ENCODE measurements around the gene ADARB1.

The ADARB1 gene

GRCh38 chr21:45149021-45149420 lies 74.6 kb downstream of the ADARB1 start:
- peaks cover 20% of the 10 kb centered on the region for H3K4me1 ChIP-seq (ENCODE audit: insufficient read depth, insufficient read length)
- no peak for DNase-seq (ENCODE audit: low read depth, low spot score)
- no peaks in the 10 kb centered on the region for H3K9me3 ChIP-seq (ENCODE audit: insufficient read depth, low read length)
- H3K27me3 ChIP-seq (ENCODE audit: insufficient read depth, insufficient read length), result no peaks in the 10 kb centered on the region
- peaks cover 23% of the 10 kb centered on the region for H3K36me3 ChIP-seq (ENCODE audit: insufficient read depth, insufficient read length, low read length)
- no peak overlapping the region for H3K9ac ChIP-seq (ENCODE audit: insufficient read length, low read depth)
- H3K4me3 ChIP-seq (ENCODE audit: insufficient read length, low read depth), result no peak overlapping the region
- TF ChIP-seq YY1 (IDR thresholded peaks at IDR 0.05; ENCODE audit: insufficient read depth, insufficient read length) (no peak), ZNF274 (IDR thresholded peaks at IDR 0.05; ENCODE audit: low read depth, low read length) (no peak), SUZ12 (IDR thresholded peaks at IDR 0.05; ENCODE audit: extremely low read depth, insufficient read depth, insufficient read length) (no peak)

- no peak overlapping the region for H3K4me3 ChIP-seq (ENCODE audit: insufficient read length, low read depth)
- DNase-seq (ENCODE audit: low read depth, low spot score), result no peak
- no peaks in the 10 kb centered on the region for H3K9me3 ChIP-seq (ENCODE audit: insufficient read depth, low read length)
- no peak overlapping the region for H3K9ac ChIP-seq (ENCODE audit: insufficient read length, low read depth)
- peaks cover 11% of the 10 kb centered on the region for H3K36me3 ChIP-seq (ENCODE audit: insufficient read depth, insufficient read length, low read length)
- no peak for TF ChIP-seq ZNF274 (IDR thresholded peaks at IDR 0.05; ENCODE audit: low read depth, low read length)
- peaks cover 20% of the 10 kb centered on the region for H3K4me1 ChIP-seq (ENCODE audit: insufficient read depth, insufficient read length)
- no peaks in the 10 kb centered on the region for H3K27me3 ChIP-seq (ENCODE audit: insufficient read depth, insufficient read length)
Measured at GRCh38 chr21:45150638-45151131, 76.3 kb downstream of the ADARB1 start.

- no peak overlapping the region for H3K4me3 ChIP-seq (ENCODE audit: insufficient read length, low read depth)
- no peak for TF ChIP-seq ZNF274 (IDR thresholded peaks at IDR 0.05; ENCODE audit: low read depth, low read length)
- no peak for TF ChIP-seq SUZ12 (IDR thresholded peaks at IDR 0.05; ENCODE audit: extremely low read depth, insufficient read depth, insufficient read length)
- no peak for TF ChIP-seq YY1 (IDR thresholded peaks at IDR 0.05; ENCODE audit: insufficient read depth, insufficient read length)
- H3K9ac ChIP-seq (ENCODE audit: insufficient read length, low read depth), result no peak overlapping the region
- no peak for DNase-seq (ENCODE audit: low read depth, low spot score)
- peaks cover 4% of the 10 kb centered on the region for H3K36me3 ChIP-seq (ENCODE audit: insufficient read depth, insufficient read length, low read length)
- no peaks in the 10 kb centered on the region for H3K9me3 ChIP-seq (ENCODE audit: insufficient read depth, low read length)
- no peaks in the 10 kb centered on the region for H3K27me3 ChIP-seq (ENCODE audit: insufficient read depth, insufficient read length)
- H3K4me1 ChIP-seq (ENCODE audit: insufficient read depth, insufficient read length), result peaks cover 20% of the 10 kb centered on the region
Measured at GRCh38 chr21:45151445-45152160, 77.2 kb downstream of the ADARB1 start.

GRCh38 chr21:45152265-45152746 lies 77.9 kb downstream of the ADARB1 start:
- no peak for DNase-seq (ENCODE audit: low read depth, low spot score)
- H3K9ac ChIP-seq (ENCODE audit: insufficient read length, low read depth), result no peak overlapping the region
- H3K9me3 ChIP-seq (ENCODE audit: insufficient read depth, low read length), result no peaks in the 10 kb centered on the region
- TF ChIP-seq ZNF274 (IDR thresholded peaks at IDR 0.05; ENCODE audit: low read depth, low read length) (no peak), SUZ12 (IDR thresholded peaks at IDR 0.05; ENCODE audit: extremely low read depth, insufficient read depth, insufficient read length) (no peak), YY1 (IDR thresholded peaks at IDR 0.05; ENCODE audit: insufficient read depth, insufficient read length) (no peak)
- H3K4me1 ChIP-seq (ENCODE audit: insufficient read depth, insufficient read length), result peaks cover 17% of the 10 kb centered on the region
- no peak overlapping the region for H3K4me3 ChIP-seq (ENCODE audit: insufficient read length, low read depth)
- H3K27me3 ChIP-seq (ENCODE audit: insufficient read depth, insufficient read length), result no peaks in the 10 kb centered on the region
- H3K36me3 ChIP-seq (ENCODE audit: insufficient read depth, insufficient read length, low read length), result peaks cover 4% of the 10 kb centered on the region

GRCh38 chr21:45153358-45154318 lies 79.3 kb downstream of the ADARB1 start:
- H3K9me3 ChIP-seq (ENCODE audit: insufficient read depth, low read length), result no peaks in the 10 kb centered on the region
- no peak for DNase-seq (ENCODE audit: low read depth, low spot score)
- H3K36me3 ChIP-seq (ENCODE audit: insufficient read depth, insufficient read length, low read length), result no peaks in the 10 kb centered on the region
- H3K27me3 ChIP-seq (ENCODE audit: insufficient read depth, insufficient read length), result no peaks in the 10 kb centered on the region
- H3K4me3 ChIP-seq (ENCODE audit: insufficient read length, low read depth), result no peak overlapping the region
- no peak overlapping the region for H3K9ac ChIP-seq (ENCODE audit: insufficient read length, low read depth)
- peaks cover 8% of the 10 kb centered on the region for H3K4me1 ChIP-seq (ENCODE audit: insufficient read depth, insufficient read length)
- no peak for TF ChIP-seq YY1 (IDR thresholded peaks at IDR 0.05; ENCODE audit: insufficient read depth, insufficient read length)
- TF ChIP-seq ZNF274 (IDR thresholded peaks at IDR 0.05; ENCODE audit: low read depth, low read length), result no peak
- no peak for TF ChIP-seq SUZ12 (IDR thresholded peaks at IDR 0.05; ENCODE audit: extremely low read depth, insufficient read depth, insufficient read length)

GRCh38 chr21:45154511-45155508 lies 80.4 kb downstream of the ADARB1 start:
- Histone ChIP-seq H3K4me1 (ENCODE audit: insufficient read depth, insufficient read length) (peaks cover 8% of the 10 kb centered on the region), H3K36me3 (ENCODE audit: insufficient read depth, insufficient read length, low read length) (peaks cover 3% of the 10 kb centered on the region), H3K9ac (ENCODE audit: insufficient read length, low read depth) (no peak overlapping the region), H3K9me3 (ENCODE audit: insufficient read depth, low read length) (no peaks in the 10 kb centered on the region; the same call in 1 of the 2 replicates), H3K4me3 (ENCODE audit: insufficient read length, low read depth) (no peak overlapping the region), H3K27me3 (ENCODE audit: insufficient read depth, insufficient read length) (no peaks in the 10 kb centered on the region)
- DNase-seq (ENCODE audit: low read depth, low spot score), result peak; percentile 57
- no peak for TF ChIP-seq ZNF274 (IDR thresholded peaks at IDR 0.05; ENCODE audit: low read depth, low read length)
- TF ChIP-seq YY1 (IDR thresholded peaks at IDR 0.05; ENCODE audit: insufficient read depth, insufficient read length), result no peak
- no peak for TF ChIP-seq SUZ12 (IDR thresholded peaks at IDR 0.05; ENCODE audit: extremely low read depth, insufficient read depth, insufficient read length)

Data from NT2/D1 (cell line).